ENCODE measurements around the gene ALLC. TPM values are rescaled to one million over a fixed set of nuclear protein-coding genes. Genes with fewer than 3 reads are reported as not detected.

The ALLC gene
- total RNA-seq, 1 donor from 2014 or later: not detected

- Histone ChIP-seq H3K27ac (no peak overlapping the region), H3K36me3 (no peaks in the 10 kb centered on the region), H3K4me1 (no peaks in the 10 kb centered on the region), H3K4me3 (no peak overlapping the region), H3K27me3 (no peaks in the 10 kb centered on the region), H3K9me3 (no peaks in the 10 kb centered on the region)
- no peak for DNase-seq (ENCODE audit: low spot score in 2 of 2)
- no peak for TF ChIP-seq CTCF (IDR thresholded peaks at IDR 0.05)
- intact Hi-C loops (cut with DNase I): no loop called here
Measured at GRCh38 chr2:3682811-3683210, 24.8 kb downstream of the ALLC start.

GRCh38 chr2:3683748-3684454 is 25.9 kb downstream of the ALLC start:
- no peak overlapping the region for H3K4me3 ChIP-seq
- no peaks in the 10 kb centered on the region for H3K27me3 ChIP-seq
- no peak overlapping the region for H3K27ac ChIP-seq
- no peak for DNase-seq (ENCODE audit: low spot score in 2 of 2)
- no peak for TF ChIP-seq CTCF (IDR thresholded peaks at IDR 0.05)
- H3K4me1 ChIP-seq: no peaks in the 10 kb centered on the region
- H3K9me3 ChIP-seq: no peaks in the 10 kb centered on the region
- no peaks in the 10 kb centered on the region for H3K36me3 ChIP-seq
- intact Hi-C loops (cut with DNase I): no loop called here

- Histone ChIP-seq H3K4me3 (no peak overlapping the region), H3K4me1 (no peaks in the 10 kb centered on the region), H3K9me3 (no peaks in the 10 kb centered on the region), H3K27me3 (no peaks in the 10 kb centered on the region), H3K36me3 (no peaks in the 10 kb centered on the region), H3K27ac (no peak overlapping the region)
- DNase-seq (ENCODE audit: low spot score in 2 of 2): no peak
- intact Hi-C loops (cut with DNase I): no loop called here
- no peak for TF ChIP-seq CTCF (IDR thresholded peaks at IDR 0.05)
Measured at GRCh38 chr2:3689998-3690748, 32.2 kb downstream of the ALLC start.

- H3K27me3 ChIP-seq: no peaks in the 10 kb centered on the region
- no peaks in the 10 kb centered on the region for H3K36me3 ChIP-seq
- intact Hi-C loops (cut with DNase I): loop anchor here (2.0 kb wide), 1 partner anchor 86 kb away; no protein-coding TSS in a partner anchor
- no peak overlapping the region for H3K27ac ChIP-seq
- H3K9me3 ChIP-seq: no peaks in the 10 kb centered on the region
- no peak for DNase-seq (ENCODE audit: low spot score in 2 of 2)
- no peak overlapping the region for H3K4me3 ChIP-seq
- peak in 2 of 3 experiments; percentile 24 to 54 for TF ChIP-seq CTCF (IDR thresholded peaks at IDR 0.05)
- no peaks in the 10 kb centered on the region for H3K4me1 ChIP-seq
Measured at GRCh38 chr2:3692375-3692774, 34.4 kb downstream of the ALLC start.

- Histone ChIP-seq H3K27ac (no peak overlapping the region), H3K4me1 (no peaks in the 10 kb centered on the region), H3K36me3 (no peaks in the 10 kb centered on the region), H3K27me3 (no peaks in the 10 kb centered on the region), H3K4me3 (no peak overlapping the region), H3K9me3 (no peaks in the 10 kb centered on the region)
- no peak for DNase-seq (ENCODE audit: low spot score in 2 of 2)
- intact Hi-C loops (cut with DNase I): no loop called here
- TF ChIP-seq CTCF (IDR thresholded peaks at IDR 0.05): no peak
Measured at GRCh38 chr2:3696545-3696944, 38.5 kb downstream of the ALLC start.

All from ascending aorta (tissue), 2 donors.